SK-N-MC (cell line): ENCODE results near the gene CASZ1.

ENCODE experiments used
- EZH2 ChIP-seq: fragments of 200-600 bp; sonication (generic); IDR thresholded peaks from one replicate; pipeline ENCODE4 v1.6.1; 2017; ENCODE audit warnings: antibody characterized with exemption
- FOXP2 ChIP-seq: optimal IDR thresholded peaks from 2 replicates; pipeline ENCODE3; 2011; ENCODE audit warnings: mild to moderate bottlenecking, moderate library complexity; ENCODE audit not compliant: insufficient read depth; ENCODE audit errors: extremely low read length, control extremely low read depth
- POLR2AphosphoS5 ChIP-seq: IDR thresholded peaks from 2 replicates; pipeline ENCODE4 v1.6.1; 2012; ENCODE audit warnings: mild to moderate bottlenecking, low read depth, low read length, borderline replicate concordance

DNA sequence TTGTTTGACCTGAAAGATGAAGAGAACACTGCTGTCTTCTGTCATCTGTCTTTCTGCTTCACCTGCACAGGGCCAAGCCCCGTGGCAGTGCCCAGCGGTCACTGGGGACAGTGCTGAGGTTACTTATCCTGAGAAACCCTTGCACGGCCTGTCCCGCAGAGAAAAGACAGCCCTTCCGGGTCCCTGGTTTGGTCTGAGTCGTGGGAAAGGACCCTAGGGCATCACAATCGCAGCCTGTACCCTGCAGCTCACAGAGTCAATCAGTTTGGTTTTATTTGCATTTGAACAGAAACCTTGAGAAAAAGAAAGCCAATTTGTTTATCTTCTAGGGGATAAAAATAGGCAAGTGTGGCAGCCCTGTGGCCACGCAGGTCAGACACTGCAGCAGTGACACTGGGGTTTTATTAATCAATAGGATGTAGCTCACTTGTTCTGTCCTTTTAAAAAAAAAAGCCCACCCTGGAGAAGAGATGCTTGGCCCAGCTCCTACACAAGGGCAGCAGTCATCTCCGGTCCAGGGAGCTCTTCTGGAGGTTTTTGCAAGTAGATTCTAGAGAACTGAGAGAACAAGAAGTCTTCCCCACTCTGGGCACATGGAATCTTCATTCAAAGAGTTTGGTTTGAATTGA is 201.7 kb downstream of the CASZ1 start:
- TF ChIP-seq EZH2 (no peak), POLR2AphosphoS5 (no peak), FOXP2 (no peak)
